ENCODE measurements around the gene URM1. TPM values are rescaled to one million over a fixed set of nuclear protein-coding genes. Genes with fewer than 3 reads are reported as not detected.

The URM1 gene
- total RNA-seq, 2 experiments from 2014 or later: 28.4 to 28.8 TPM

- ChIA-PET CTCF (interaction anchor here (1.0 kb wide), 1 partner anchor 22 kb away, joined by 4 read pairs; no protein-coding TSS in a partner anchor), POLR2A (interaction anchor here (1.0 to 1.1 kb wide), 2 partner anchors 31 to 180 kb away, joined by 3 to 7 read pairs; partner anchors contain the start of genes BBLN and URM1)
- peak within 1 kb of the TSS; percentile 81 for H3K27ac Mint-ChIP-seq
- Histone ChIP-seq H3K9me3 (ENCODE audit: control insufficient read depth in 1 of 2, insufficient read depth in 1 of 2, low read length in 2 of 2) (no peaks in the 10 kb centered on the region), H3K27ac (ENCODE audit: low read depth in 1 of 2, low read length in 2 of 2) (peak within 1 kb of the TSS; percentile 41 to 46), H3K4me3 (ENCODE audit: low read length) (peak within 1 kb of the TSS; percentile 75), H3K4me1 (ENCODE audit: insufficient read depth, low read length) (peaks cover 21% of the 10 kb centered on the region), H3K27me3 (ENCODE audit: control insufficient read depth in 1 of 2, insufficient read depth in 2 of 2, low read length in 2 of 2) (no peaks in the 10 kb centered on the region), H3K36me3 (ENCODE audit: insufficient read depth, low read length) (peaks cover 27% of the 10 kb centered on the region)
- H3K27me3 Mint-ChIP-seq: no peaks in the 10 kb centered on the region
- ATAC-seq (ENCODE audit: poor library complexity) (peak; percentile 92), DNase-seq (peak; percentile 61 to 94 (median 76))
- H3K4me3 Mint-ChIP-seq: peak within 1 kb of the TSS; percentile 98
- peaks cover 13% of the 10 kb centered on the region for H3K36me3 Mint-ChIP-seq (ENCODE audit: low read depth)
- TF ChIP-seq, protein P1, sequence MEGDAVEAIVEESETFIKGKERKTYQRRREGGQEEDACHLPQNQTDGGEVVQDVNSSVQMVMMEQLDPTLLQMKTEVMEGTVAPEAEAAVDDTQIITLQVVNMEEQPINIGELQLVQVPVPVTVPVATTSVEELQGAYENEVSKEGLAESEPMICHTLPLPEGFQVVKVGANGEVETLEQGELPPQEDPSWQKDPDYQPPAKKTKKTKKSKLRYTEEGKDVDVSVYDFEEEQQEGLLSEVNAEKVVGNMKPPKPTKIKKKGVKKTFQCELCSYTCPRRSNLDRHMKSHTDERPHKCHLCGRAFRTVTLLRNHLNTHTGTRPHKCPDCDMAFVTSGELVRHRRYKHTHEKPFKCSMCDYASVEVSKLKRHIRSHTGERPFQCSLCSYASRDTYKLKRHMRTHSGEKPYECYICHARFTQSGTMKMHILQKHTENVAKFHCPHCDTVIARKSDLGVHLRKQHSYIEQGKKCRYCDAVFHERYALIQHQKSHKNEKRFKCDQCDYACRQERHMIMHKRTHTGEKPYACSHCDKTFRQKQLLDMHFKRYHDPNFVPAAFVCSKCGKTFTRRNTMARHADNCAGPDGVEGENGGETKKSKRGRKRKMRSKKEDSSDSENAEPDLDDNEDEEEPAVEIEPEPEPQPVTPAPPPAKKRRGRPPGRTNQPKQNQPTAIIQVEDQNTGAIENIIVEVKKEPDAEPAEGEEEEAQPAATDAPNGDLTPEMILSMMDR (IDR thresholded peaks at IDR 0.05): no peak
- H3K4me1 Mint-ChIP-seq (ENCODE audit: low read depth): peaks cover 7% of the 10 kb centered on the region
- intact Hi-C loops (cut with DNase I, micrococcal nuclease): loop anchor here in 1 of 2 experiments (1.0 to 5.0 kb wide), 6 partner anchors 18 to 213 kb away; partner anchors contain the start of genes COQ4, GOLGA2, PTGES2 and SWI5
- no peaks in the 10 kb centered on the region for H3K9me3 Mint-ChIP-seq
These were observed 31.1 kb upstream of the URM1 start, which contains the start of gene SLC27A4 for GRCh38 chr9:128339761-128340690. Gene SLC27A4, plus strand, starts transcription at chr9:128340527. Its CDS starts 2,606 bp downstream, at chr9:128343133.

- TF ChIP-seq, protein P1 (IDR thresholded peaks at IDR 0.05): no peak
- ChIA-PET POLR2A (interaction anchor here (1.0 to 1.3 kb wide), 3 partner anchors 30 to 65 kb away, joined by 4 to 9 read pairs (median 7); partner anchors contain the start of genes GOLGA2, SWI5 and URM1), CTCF (interaction anchor here (0.7 to 1.5 kb wide), 16 partner anchors 8 to 384 kb away, joined by 3 to 19 read pairs (median 4); partner anchors contain the start of genes COQ4, GOLGA2, ODF2 and SWI5)
- intact Hi-C loops (cut with DNase I, micrococcal nuclease): loop anchor here (1.0 to 5.0 kb wide), 9 partner anchors 19 to 214 kb away; partner anchors contain the start of genes COQ4 (in 2 of the 2), TRUB2 (in 2 of the 2), DNM1 (in 1 of the 2) and GOLGA2 (in 1 of the 2)
- Histone ChIP-seq H3K27ac (ENCODE audit: low read depth in 1 of 2, low read length in 2 of 2) (peak overlapping the region; percentile 15 to 46), H3K4me3 (ENCODE audit: low read length) (peak overlapping the region; percentile 75), H3K36me3 (ENCODE audit: insufficient read depth, low read length) (peaks cover 35% of the 10 kb centered on the region), H3K27me3 (ENCODE audit: control insufficient read depth in 1 of 2, insufficient read depth in 2 of 2, low read length in 2 of 2) (no peaks in the 10 kb centered on the region), H3K4me1 (ENCODE audit: insufficient read depth, low read length) (peaks cover 21% of the 10 kb centered on the region), H3K9me3 (ENCODE audit: control insufficient read depth in 1 of 2, insufficient read depth in 1 of 2, low read length in 2 of 2) (no peaks in the 10 kb centered on the region)
- H3K36me3 Mint-ChIP-seq (ENCODE audit: low read depth): peaks cover 16% of the 10 kb centered on the region
- H3K27me3 Mint-ChIP-seq: no peaks in the 10 kb centered on the region
- no peak for DNase-seq
- ATAC-seq (ENCODE audit: poor library complexity): no peak
- H3K27ac Mint-ChIP-seq: peak overlapping the region; percentile 62
- peaks cover 7% of the 10 kb centered on the region for H3K4me1 Mint-ChIP-seq (ENCODE audit: low read depth)
- H3K4me3 Mint-ChIP-seq: peak overlapping the region; percentile 98
- H3K9me3 Mint-ChIP-seq: no peaks in the 10 kb centered on the region
These were observed 30.3 kb upstream of the URM1 start for GRCh38 chr9:128340691-128341434.

All from CD4-positive, alpha-beta T cell (primary cell).